ENCODE measurements around the gene ACRBP.

- TF ChIP-seq CTCF (IDR thresholded peaks at IDR 0.05; ENCODE audit: low read depth, low read length) (no peak), MAX (IDR thresholded peaks at IDR 0.05; ENCODE audit: low read depth, low read length) (peak; percentile 13; the same call in 1 of the 2 replicates)
These were observed 41.6 kb downstream of the ACRBP start for GRCh38 chr12:6605421-6606330.

Measured in NB4 (cell line).